GM19463 (cell line): ENCODE results near the gene NTMT1.
"Not testable (repeated sequence)": the region's sequence is repeated elsewhere in the genome, so short reads cannot be mapped to it uniquely, and the experiment has no call there.

Experiments used
- ATAC-seq: cut with Tn5 transposase; IDR thresholded peaks from one replicate; pipeline ENCODE4 v1.9.1; 2021; ENCODE audit warnings: mild to moderate bottlenecking, moderate library complexity; ENCODE audit not compliant: unreplicated experiment

Gene NTMT1

DNA sequence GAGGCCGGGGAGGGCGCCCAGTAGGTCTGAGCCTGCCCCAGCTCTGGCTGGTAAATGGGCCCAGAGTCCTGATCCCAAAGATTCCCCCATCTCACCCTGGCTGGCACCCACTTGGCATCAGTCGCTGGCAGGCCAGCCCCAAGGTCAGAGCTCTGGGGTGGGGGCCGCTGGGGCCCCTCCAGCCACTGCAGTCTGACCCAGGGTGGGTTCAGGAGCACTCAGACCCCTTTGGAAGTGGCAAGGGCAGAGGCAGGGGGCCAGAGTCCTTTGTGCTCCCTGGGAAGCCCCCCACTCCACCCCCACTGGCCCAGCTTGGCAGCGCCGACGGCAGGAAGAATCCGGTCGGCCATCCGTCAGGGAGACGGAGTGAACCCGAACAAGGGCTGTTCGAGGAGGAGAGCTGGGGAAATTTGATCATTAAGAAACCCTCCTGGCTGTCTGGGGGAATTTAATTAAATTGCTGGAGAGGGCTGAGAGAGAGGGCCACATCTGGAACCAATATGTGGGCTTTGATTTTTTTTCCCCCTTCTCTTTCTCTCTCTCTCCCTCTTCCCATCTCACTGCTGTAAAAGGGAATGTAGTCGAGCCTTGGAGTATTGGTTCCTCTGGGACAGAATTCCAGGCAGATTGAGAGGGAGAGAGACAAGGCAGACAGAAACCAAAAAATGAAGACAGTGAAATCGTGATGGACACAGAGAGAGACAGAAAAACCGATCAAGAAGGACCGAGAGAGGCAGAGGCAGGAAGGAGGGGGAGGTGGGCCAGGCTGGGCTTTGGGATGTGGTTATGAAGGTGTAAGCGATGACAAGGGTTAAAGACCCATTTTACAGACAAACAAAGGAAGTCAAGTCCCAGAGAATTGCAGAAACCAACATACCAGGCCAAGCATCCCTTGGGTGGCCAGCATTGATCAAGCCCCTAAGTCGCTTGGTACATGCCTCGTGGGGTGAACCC lies 24.0 kb downstream of the NTMT1 start:
- ATAC-seq = no peak

DNA sequence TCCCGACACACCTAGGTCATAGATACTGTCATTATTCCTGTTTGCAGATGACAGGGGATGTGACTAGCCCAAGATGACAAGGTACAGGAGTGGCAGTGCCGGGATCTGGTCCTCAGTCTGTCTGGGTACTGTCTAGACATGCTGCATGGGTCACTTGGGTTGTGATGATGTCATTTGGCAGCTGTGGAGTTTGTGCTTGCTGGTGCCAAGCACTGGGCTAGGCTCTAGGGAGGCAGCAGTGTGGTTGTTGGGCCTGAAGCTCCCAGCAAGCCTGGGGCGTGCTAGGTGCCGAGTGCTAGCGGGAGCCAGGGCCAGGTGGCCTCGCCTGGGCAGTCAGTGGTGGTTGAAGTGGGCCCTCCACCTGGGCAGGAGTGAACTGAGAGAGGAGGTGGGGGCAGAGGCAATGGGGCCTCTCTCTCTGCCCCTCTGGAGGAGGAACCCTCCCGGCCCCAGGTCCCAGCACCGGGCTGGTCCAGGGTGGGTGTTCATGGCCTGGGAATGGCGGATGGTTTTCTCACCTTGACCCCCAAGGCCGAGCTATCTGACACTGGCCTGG lies 24.8 kb downstream of the NTMT1 start:
- no peak for ATAC-seq

GRCh38 chr9:129653823-129654553 lies 28.0 kb downstream of the NTMT1 start:
- ATAC-seq = no peak

GRCh38 chr9:129654554-129655040 lies 28.6 kb downstream of the NTMT1 start:
- no peak for ATAC-seq

DNA sequence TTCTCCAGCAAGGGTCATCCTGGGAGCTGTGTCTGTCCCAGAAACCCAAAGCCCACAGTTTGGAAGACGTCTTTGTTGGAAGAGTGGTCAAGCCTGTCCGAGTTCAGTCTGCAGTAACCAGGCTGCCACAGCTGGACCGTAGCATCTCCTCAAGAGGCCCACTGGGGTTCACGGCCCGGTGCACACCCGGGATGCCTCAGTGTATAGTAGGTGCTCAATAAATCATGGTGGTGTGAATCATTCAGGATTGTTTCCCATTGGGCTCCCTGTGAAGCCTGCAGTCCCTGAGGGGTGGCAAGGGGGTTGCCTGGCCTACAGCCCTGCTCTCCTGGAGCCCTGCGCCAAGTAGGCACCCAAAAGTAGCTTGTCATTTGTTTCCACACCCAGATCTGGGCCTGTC lies 29.2 kb downstream of the NTMT1 start:
- no peak for ATAC-seq

GRCh38 chr9:129655696-129656095 lies 29.7 kb downstream of the NTMT1 start:
- no peak for ATAC-seq

- no peak for ATAC-seq
Measured at GRCh38 chr9:129656795-129657390, 30.9 kb downstream of the NTMT1 start.

GRCh38 chr9:129661029-129661428 lies 35.1 kb downstream of the NTMT1 start:
- no peak for ATAC-seq

DNA sequence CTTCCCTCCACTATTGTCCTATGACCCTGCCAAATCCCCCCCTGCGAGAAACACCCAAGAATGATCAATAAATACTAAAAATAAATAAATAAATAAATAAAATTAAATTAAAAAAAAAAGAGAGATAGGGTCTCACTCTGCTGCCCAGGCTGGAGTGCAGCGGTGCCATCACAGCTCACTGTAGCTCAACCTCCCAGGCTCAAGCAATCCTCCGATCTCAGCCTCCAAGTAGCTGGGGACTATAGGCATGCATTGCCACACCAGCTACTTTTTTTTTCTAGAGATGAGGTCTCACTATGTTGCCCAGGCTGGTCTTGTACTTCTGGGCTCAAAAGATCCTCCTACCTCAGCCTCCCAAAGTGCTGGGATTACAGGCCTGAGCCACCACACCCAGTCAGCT lies 36.3 kb downstream of the NTMT1 start:
- not testable (repeated sequence) for ATAC-seq

DNA sequence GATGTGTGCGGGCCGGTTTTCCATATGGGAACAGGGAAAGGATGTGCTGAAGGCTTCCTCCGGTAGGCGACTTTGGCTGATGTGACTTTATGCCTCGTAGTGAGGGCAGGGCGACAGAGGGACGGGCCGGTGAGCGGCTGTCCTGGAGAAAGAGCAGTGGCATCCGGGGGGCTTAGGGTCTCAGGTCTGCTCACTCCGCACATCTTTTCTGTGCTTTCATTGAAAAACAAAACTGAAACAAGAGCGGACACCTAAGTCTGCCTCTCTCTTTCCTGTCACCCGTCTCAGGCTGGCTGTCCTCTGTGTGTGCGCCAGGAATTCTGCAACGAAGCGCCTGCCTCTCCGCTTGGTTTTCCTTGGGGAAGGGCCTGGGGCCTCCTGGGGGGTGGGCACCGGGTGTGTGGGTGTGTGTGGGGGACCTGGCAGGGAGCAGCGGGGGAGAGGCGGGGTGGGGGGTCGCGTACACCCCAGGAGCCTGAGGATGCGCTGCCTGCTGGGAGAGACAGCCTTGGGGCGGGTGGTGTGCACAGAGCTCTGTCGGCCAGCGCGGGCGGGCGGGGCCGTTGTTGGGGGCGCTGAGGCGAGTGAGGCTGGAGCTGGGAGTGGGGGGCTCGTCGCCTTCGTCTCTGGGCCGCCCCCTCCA lies 38.9 kb downstream of the NTMT1 start:
- no peak for ATAC-seq

- no peak for ATAC-seq
Measured at GRCh38 chr9:129665389-129665775, 39.4 kb downstream of the NTMT1 start, which contains the start of gene PRRX2. PRRX2 (plus strand) TSS chr9:129665647; CDS start chr9:129665868, 221 bp downstream.

DNA sequence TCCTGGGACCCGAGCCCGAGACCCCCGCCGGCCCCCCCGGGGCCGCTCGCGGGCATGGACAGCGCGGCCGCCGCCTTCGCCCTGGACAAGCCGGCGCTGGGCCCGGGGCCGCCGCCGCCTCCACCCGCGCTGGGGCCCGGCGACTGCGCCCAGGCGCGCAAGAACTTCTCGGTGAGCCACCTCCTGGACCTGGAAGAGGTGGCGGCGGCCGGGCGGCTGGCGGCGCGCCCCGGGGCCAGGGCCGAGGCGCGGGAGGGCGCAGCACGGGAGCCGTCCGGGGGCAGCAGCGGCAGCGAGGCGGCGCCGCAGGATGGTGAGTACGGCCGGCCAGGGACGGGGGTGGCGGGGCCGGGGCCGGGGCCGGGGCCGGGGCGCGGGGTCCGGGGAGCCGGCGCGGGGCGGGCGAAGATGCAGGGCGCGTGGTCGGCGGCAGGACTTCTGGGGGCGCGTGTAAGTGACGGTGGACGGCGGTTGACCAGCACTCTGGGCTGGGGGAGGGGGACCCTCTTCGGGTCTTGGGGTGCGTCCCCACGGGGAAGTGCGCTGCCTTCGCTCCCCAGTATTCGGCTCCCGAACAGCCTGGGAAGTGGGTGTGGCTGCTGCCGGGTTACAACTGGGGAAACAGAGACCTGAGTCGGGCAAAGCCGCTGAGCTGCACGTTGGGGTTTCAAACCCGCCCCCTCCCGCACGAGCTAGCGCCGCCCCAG lies 40.0 kb downstream of the NTMT1 start:
- no peak for ATAC-seq

DNA sequence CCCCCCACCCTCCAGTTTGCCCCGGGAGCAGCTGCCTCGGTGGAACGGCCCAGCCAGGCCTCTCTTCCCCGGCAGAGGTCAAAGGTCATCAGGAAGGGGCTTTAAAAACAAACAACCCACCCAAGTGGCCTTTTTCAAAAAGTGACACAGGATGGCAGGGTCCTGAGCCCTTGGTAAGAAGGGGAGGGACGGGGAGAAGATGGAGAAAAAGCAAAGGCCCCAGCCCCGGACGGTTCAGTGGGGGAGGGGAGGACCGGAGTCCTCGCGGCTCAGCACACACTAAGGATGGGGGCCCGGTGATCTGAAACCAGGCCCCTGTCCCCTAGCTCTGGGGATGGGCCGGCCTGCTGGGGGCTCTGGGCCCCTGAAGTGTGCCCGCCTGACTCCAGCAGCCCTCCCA lies 40.6 kb downstream of the NTMT1 start:
- ATAC-seq = no peak

GRCh38 chr9:129667378-129667777 lies 41.4 kb downstream of the NTMT1 start:
- ATAC-seq = no peak

- ATAC-seq = no peak
Measured at GRCh38 chr9:129667850-129668249, 41.9 kb downstream of the NTMT1 start.

GRCh38 chr9:129669141-129669718 lies 43.3 kb downstream of the NTMT1 start:
- no peak for ATAC-seq

- no peak for ATAC-seq
Measured at GRCh38 chr9:129669946-129670345, 44.0 kb downstream of the NTMT1 start.

GRCh38 chr9:129671065-129671464 lies 45.1 kb downstream of the NTMT1 start:
- ATAC-seq = no peak

DNA sequence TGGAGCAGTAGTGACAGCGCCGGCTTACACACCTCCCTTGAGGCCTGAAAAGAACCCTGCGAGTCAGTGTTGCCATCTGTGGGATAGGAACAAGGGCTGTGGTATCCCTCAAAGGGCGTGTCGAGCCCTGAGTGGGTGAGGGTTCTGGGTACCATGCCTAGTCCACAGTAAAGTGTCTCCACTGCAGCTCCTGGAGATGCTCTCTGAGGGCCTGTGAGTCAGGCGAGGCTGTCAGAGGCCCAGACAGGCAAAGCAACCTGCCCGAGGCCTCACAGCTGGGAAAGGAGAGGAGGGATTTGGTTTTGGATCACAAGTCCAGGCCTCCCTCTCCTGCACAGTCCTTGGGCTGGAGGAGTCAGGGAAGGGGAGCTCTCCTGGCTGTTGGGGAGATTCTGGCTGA lies 45.6 kb downstream of the NTMT1 start:
- ATAC-seq = no peak

GRCh38 chr9:129672702-129673101 lies 46.7 kb downstream of the NTMT1 start:
- no peak for ATAC-seq
